GM23248 (cell line): ENCODE measurements around the gene MRO.

Experiments used
- EZH2 ChIP-seq: fragments of 200-600 bp; sonication (generic); IDR thresholded peaks from 2 replicates; pipeline ENCODE4 v1.6.1; 2018; ENCODE audit warnings: antibody characterized with exemption, mild to moderate bottlenecking; ENCODE audit not compliant: insufficient read depth, poor library complexity, severe bottlenecking
- EZH2phosphoT487 ChIP-seq: fragments of 200-600 bp; sonication (generic); IDR thresholded peaks from 2 replicates; pipeline ENCODE4 v1.6.1; 2018; ENCODE audit warnings: antibody characterized with exemption, moderate library complexity, mild to moderate bottlenecking, low read depth; ENCODE audit not compliant: insufficient read depth

DNA sequence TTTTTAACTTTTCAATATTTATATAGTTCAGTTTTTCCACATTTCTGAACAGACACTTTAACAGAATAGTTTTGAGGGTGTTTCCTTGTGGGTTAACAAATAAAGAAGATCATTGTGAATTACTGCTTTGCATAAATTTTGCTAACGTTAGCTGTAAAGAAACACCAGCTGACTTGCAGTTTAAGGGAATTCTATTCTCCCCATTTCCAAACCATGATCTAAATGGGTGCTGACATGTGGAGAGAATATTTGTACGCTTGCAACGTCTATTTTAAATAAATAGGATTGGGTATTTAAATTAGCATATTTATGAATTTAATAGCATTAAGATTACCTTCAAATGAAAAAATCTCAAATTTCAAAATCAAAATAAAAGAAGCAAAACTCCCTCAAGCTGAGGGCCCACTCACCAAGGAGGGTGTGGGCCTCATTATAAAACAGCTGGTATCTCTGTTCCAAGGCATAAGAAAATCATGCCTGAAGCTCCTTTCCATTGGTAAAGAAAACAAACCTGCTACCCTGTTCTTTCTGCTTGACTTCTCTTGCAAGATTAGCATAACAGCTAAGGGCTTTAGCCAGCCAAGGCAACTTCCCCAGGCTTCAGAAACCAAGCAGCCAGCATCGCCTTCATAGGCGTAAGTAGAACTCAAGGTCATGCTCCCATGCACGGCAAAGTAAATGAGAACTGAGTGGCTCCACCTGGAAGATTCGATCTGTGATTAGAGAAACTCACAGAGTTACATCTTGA lies 3.2 kb downstream of the MRO start:
- TF ChIP-seq EZH2: no peak
- no peak for TF ChIP-seq EZH2phosphoT487
